HG03521 (cell line): ENCODE measurements around the gene ETFDH.
"Not testable (repeated sequence)": the region's sequence is repeated elsewhere in the genome, so short reads cannot be mapped to it uniquely, and the experiment has no call there.

Experiments
- ATAC-seq: cut with Tn5 transposase; IDR thresholded peaks from one replicate; pipeline ENCODE4 v1.9.1; 2021; ENCODE audit warnings: mild to moderate bottlenecking, moderate library complexity; ENCODE audit not compliant: unreplicated experiment

The ETFDH gene

DNA sequence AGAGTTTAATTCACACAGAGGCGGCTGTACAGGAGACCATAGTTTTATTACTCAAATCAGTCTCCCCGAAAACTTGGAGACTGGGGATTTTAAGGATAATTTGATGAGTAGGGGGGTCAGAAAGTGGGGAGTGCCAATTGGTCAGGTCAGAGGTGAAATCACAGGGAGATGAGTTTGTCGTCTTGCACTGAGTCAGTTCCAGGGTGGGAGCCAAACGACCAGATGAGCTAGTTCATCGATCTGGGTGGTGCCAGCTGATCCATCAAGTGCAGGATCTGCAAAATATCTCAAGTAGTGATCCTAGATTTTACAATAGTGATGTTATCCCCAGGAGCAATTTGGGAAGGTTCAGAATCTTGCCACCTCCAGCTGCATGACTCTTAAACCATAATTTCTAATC lies 4.0 kb downstream of the ETFDH start:
- ATAC-seq: no peak

DNA sequence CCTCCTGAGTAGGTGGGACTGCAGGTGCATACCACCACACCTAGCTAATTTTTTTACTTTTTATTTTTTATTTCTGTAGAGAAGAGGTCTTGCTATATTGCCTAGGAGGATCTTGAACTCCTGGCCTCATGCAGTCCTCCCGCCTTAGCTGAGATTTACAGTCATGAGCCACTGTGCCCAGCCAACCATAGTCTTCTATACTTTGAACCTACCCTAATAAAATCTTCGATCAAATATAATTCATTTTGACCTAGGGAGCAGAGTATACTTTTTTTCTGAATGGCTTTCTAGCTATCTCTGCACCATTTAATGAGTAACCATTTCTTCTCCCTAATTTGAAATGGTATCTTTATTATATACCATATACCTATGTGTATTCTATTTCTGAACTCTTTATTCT lies 6.7 kb downstream of the ETFDH start:
- ATAC-seq: no peak

DNA sequence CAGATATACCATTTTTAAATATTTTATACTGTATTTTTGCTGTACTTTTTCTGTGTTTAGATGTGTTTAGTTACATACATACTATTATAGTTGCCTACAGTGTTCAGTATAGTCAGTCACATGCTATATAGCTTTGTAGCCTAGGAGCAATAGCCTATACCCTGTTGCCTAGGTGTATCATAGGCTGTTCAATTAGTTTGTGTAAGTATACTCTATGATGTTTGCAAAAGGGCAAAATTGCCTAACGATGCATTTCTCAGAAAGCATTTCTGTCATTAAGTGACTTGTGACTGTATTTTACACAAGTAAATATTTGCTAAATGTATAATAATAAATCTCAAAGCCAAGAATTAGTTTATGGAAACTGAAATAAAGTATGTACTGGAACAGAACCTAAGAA lies 9.5 kb downstream of the ETFDH start:
- ATAC-seq: no peak

DNA sequence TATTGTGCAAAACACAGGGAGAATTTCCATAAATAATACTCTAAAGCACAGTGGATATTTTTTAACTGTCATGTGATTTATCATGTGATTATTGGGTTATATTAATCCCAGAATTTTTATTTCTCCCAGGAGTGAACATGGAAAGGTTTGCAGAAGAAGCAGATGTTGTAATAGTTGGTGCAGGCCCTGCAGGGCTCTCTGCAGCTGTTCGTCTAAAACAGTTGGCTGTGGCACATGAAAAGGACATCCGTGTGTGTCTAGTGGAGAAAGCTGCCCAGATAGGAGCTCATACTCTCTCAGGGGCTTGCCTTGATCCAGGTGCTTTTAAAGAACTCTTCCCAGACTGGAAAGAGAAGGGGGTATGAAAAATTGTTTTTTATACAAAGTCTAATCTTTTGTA lies 10.0 kb downstream of the ETFDH start:
- no peak for ATAC-seq

DNA sequence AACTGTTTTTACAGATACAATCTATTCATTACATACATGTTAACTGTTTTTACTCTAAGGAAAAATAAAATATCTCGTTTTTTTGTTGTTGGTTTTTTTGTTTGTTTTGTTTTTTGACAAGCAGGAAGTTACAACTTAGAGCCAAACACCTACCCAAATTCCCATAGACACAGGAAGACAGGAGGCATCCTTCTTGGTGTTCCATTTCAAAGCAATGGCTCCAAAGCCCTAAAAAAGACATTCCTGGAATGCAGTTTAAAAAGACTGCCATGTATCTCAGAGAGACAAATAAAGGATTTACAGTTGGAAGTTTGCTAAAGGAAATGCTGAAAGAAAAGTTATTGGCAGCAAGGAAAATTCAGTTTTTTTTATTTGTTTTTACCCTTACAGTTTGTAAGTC lies 16.7 kb downstream of the ETFDH start:
- ATAC-seq: no peak

DNA sequence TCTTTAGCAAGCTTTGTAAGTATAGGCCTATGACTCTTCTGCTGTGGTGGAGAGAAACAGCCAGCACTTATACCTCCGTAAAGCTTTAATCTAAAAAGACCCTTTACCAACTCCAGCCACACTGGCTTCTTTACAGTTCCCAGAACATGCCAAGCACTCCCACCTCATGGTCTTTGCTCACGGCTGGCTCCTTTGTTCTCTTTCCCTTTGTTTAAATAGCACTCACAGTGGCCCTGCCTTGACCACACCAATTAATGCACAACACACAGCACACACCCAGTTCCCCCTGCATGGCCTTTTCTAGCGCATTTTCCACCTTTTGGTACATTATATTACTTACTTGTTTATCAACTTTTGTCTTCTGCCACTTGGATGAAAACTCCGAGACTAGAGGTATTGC lies 32.2 kb downstream of the ETFDH start:
- ATAC-seq: no peak

DNA sequence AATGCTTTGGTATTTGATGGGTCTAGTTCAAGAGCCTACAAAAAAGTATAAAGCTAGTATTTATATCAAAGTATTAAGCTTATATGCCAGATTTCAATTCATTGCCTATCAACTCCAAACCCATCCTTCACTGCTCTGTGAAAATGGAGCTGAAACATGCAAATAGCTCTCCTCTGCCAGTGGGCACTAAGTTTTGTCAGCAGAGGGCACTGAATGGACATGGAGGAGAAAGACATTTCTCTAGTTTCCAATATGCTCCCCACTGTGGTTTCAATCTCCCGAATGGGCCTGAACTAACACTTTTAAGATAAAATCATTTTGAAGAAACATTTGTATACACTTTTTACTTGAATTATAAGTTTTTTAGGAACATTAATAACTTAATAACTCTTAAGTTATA lies 38.7 kb downstream of the ETFDH start:
- no peak for ATAC-seq

DNA sequence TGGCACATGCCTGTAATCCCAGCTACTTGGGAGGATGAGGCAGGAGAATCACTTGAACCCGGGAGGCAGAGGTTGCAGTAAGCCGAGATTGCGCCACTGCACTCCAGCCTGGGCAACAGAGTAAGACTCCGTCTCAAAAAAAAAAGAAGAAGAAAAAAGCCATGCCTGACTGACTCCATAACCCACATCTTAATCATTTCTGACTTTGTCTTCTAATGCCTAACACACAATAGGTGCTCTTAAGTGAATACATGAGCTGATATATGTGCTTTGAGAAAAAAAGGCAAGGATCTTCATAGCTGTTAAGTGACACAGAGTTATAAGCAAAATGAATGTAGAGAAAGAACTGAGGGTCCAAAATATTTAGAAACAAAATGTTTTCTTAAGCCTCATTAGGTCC lies 40.5 kb downstream of the ETFDH start:
- not testable (repeated sequence) for ATAC-seq

DNA sequence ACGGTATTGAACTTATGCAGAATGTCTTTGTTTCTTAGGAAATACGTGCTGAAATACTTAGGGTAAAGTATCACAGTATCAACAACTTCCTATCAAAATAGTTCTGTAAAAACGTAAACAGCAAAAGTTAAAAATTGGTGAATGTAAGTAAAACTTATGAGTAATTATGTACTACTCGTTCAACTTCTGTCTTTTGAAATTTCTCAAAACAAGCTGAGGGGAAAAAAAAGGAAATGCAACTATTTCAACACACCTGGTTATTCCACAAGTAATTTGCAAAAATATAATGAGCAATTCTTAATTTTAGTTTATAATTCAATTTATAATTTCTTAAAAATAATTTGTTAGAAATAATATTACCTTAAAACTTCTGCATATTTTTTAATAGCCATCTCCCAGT lies 42.8 kb downstream of the ETFDH start:
- ATAC-seq: no peak

DNA sequence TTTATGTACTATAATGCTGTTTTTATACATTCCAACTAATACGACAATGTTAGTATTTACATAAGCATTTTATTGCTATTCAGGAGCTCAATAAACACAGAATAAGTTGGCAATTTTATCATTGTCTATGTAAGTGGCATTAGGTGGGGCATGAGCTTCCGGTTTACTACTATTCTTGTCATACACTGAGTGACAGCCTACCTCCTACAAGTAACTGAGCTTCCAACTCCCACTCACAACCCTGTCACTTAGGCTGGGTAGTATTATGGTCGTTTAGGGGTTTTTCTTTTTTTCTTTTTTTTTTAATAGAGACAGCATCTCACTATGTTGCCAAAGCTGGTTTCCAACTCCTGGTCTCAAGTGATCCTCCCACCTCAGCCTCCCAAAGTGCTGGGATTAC lies 43.7 kb downstream of the ETFDH start:
- no peak for ATAC-seq

DNA sequence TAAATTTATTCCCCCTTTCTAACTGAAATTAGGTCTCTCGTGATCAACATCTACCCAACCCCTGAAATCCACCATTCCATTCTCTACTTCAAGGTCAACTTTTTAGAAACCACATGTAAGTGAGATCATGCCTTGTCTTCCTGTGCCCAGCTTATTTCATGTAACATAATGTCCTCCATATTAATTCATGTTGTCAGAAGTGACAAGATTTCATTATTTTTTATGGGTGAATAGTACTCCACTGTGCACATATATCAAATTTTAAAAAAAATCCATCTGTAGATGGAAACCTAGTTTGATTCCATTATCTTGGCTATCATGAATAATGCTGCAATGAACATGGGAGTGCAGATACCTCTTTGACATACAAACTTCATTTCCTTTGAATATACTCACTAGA lies 49.6 kb downstream of the ETFDH start:
- ATAC-seq: no peak

DNA sequence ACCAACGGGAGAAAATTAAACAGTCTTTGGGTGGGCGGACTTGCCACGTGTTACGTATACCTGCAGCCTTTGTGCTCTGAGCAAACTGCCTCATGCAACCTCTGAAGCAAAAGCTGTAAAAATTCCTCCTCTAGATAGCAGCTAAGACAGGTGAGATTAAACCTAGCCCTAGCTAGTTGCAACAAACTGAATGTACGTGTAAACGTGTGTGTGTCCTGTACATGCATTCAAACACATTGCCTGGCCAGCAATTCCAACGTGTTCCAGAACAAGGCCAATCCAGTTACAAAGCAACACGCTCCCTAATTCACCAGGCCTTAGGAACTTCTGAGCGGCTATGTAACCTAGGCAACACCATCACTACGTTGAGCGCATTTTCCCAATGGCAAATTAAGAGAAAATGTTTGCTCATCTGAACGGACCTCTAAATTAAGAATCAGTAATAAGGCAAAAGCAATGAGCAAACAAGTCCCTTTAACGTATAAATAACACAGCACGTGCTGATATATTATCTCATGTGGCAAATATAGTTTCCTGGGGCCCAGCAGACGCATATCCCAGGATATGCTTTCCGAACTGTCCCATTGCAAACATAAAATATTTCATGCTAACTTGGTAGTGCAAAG lies 50.3 kb downstream of the ETFDH start:
- peak; percentile 9 for ATAC-seq

DNA sequence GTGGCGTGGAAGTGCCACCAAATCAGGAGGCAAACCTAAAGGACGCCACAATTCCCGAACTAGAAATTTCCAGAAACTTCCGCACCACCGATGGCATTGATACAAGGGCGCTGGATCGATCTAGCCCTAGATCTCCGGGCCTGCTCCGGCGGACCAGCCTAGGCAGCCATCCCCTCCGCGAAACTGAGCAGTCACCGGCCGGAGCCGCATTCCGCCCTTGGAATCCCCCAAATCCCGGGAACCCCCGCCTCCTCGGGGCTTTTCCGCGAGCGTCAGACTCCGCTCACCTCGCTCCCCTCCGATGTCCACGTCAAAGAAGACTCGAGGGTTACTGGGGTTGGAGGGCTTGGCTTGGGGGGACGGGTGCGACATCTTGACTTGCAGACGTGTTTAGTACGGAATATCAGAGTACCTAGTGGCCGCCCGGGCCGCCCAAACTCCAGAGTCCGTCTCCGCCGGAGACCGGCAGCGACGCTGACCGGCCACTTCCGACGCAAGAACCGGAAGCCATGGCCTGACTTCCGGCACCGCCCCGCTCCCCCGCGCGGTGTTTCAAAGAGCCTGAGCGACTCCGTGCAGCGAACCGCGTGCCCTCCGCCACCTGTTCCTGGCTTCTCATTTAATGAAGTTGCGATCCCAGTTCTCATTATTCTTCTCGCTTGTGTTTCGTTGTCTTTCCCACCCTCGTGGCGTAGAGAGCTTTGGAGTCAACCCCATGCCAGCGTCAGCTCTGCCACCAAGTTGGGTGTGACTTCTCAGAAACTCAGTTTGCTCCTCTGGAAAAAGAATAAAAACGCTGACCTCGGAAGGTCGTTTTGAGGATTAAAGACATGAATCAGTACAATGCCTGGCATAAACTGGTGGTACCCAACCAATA lies 51.1 kb downstream of the ETFDH start, which contains the start of gene PPID:
PPID (minus strand) TSS at position 480 of the 877 bp plus-strand sequence; CDS start at position 372, 108 bp downstream.
- peak; percentile 96 for ATAC-seq

DNA sequence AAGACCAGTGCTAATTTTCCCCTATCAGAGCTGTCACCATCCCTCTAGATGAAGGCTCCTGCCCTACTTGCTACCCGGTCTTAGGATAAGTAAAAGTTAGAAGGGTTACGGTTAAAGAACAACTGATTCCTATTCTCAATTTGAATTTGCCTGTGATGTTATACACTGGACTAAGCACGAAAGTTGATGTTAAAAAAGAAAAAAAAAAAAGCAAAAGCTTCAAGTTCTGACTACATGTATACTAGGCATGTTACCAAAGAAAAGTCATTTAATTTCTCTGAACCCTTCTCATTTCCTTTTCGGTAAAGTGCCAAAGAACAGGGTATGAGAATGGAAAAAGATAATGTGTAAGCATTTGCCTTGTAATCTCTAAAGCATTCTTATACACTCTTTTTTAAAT lies 52.5 kb downstream of the ETFDH start:
- no peak for ATAC-seq

DNA sequence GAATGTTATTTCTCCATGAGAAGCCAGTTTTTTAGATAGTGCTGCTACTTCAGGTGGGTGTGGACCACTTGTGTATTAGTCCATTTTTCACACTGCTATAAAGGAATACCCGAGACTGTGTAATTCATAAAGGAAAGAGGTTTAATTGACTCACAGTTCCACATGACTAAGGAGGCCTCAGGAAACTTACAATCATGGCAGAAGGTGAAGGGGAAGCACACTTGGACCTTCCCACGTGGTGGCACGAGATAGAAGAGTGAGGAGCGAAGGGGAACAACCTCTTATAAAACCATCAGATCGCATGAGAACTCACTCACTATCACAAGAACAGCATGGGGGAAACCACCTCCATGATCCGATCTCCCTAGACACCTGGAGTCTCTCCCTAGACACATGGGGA lies 54.5 kb downstream of the ETFDH start:
- no peak for ATAC-seq

DNA sequence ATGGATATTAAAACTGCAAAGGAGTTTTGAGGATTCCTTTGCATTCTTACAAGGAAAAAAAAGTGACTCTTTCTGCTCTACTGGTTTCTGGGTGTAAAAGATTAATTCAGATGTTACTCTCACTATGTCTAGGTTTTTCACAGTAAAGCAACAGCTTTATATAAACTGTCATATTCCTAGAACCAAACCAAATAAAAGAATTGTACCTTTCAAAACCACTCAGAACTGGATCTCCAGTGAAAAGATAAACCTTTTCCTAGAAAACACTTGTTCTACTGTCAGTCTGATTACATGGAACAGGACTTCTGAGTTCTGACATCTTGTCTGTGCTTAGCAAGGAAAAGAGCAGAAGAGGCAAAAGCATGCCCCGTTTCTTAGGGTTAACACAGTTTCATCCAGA lies 56.1 kb downstream of the ETFDH start:
- ATAC-seq: no peak

DNA sequence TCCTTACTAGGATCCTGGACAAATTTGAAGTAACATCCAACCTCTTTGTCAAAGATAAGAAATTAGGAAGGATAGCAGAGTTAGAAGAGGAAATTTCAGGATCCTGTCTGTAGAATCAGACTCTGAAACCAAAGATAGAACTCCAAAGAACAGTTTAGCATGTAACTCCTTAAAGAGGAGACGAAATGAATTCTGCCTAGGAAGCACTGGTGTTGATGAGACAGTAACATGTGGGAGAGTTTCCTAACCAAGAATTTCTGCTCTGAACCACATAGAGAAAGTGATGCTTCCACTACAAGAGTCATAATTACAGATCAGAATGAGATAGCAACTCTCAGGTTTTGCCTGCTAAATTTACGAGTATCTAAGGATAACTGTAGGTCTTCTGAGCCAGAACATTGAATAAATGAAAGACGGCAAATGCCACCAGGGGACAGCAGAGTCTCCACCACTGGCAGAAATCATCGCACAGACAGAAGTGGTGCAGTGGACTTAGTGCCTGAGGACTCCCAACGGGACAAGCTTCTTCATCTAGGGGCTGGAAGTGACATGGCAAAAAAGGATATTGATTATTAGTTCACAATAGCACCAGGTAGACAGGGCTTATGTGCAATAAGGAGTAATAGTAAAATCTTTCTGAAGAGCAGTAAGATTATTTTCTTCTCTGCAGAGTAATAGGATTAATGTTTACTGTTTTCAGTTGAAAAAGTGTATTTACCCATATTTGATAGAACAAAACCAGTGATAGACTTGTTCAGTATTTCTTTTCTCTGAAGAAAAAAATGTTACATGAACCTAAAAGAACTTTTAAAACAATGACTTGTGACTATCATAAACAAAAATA lies 57.8 kb downstream of the ETFDH start:
- peak; percentile 65 for ATAC-seq

DNA sequence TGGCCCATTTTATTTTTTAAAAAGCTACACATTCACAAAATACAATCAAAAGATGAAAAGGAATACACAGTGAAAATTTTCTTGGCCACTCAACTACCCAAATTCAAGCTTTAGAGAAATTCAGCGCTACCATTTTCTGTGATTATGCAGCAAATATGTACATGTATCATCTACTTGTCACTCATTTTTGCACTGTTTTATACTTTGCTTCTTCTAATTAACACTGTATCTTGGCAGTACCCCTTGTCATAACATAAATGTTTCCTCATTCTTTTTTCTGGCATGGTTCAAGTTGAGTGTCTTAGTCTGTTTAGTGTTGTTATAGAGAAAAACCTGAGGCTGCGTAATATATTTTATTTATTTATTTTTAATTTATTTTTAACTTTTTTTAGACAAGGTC lies 66.8 kb downstream of the ETFDH start:
- ATAC-seq: no peak

DNA sequence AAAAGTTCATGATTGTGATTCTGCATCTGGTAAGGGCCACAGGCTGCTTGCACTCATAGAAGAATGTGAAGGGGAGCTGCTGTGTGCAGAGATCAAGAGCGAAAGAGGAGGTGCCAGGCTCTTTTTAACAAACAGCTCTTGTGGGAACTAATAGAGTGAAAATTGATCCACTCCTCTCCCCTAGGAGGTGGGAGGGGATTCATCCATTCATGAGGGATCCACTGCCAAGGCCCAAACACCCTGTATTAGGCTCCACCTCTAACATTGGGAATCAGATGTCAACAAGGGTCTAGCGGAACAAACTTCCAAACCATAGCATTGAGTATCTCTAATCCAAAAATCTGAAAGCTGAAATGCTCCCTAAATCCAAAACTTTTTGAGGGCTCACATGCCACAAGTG lies 67.5 kb downstream of the ETFDH start:
- ATAC-seq: no peak

DNA sequence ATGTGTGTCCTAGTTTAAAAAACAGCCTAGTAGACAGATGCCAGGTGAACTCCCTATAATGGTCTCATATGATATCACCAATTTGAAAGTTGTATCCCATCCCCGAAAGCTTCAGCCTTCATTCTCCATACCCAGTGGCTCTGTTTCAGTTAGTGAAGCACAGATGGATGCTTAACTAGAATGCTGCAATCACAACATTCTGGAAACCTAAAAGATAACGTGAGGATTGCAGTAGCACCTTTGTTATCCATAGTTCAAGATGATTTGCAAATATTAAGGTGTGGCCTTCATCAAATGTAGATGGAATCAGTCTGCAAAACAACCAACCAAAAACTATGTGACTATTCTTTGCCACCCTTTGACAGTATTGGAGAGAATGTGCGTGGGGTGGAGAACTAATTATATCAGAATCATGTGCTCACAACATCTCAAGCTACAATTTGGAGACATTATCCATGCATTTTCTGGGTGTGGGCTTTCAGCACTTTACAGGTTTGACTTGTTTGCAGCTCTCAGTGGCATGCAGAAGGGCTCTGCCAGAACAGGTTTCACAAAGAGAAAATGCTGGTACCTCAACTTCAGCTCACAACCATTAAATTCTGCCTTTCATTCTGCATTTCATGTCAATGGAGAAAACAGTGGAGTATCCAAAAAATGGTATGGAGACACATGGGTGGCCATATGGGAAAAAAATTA lies 69.4 kb downstream of the ETFDH start:
- ATAC-seq: no peak

DNA sequence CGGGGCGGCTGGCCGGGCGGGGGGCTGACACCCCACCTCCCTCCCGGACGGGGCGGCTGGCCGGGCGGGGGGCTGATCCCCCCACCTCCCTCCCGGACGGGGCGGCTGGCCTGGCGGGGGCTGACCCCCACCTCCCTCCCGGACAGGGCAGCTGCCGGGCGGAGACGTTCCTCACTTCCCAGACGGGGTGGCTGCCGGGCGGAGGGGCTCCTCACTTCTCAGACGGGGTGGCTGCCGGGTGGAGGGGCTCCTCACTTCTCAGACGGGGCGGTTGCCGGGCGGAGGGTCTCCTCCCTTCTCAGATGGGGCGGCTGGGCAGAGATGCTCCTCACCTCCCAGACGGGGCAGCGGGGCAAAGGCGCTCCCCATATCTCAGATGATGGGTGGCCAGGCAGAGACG lies 74.4 kb downstream of the ETFDH start:
- ATAC-seq: not testable (repeated sequence)
